HG03521 (cell line): Measurements from ENCODE around the gene L3MBTL1.

Experiments
- ATAC-seq: cut with Tn5 transposase; IDR thresholded peaks from one replicate; pipeline ENCODE4 v1.9.1; 2021; ENCODE audit warnings: mild to moderate bottlenecking, moderate library complexity; ENCODE audit not compliant: unreplicated experiment

The L3MBTL1 gene

DNA sequence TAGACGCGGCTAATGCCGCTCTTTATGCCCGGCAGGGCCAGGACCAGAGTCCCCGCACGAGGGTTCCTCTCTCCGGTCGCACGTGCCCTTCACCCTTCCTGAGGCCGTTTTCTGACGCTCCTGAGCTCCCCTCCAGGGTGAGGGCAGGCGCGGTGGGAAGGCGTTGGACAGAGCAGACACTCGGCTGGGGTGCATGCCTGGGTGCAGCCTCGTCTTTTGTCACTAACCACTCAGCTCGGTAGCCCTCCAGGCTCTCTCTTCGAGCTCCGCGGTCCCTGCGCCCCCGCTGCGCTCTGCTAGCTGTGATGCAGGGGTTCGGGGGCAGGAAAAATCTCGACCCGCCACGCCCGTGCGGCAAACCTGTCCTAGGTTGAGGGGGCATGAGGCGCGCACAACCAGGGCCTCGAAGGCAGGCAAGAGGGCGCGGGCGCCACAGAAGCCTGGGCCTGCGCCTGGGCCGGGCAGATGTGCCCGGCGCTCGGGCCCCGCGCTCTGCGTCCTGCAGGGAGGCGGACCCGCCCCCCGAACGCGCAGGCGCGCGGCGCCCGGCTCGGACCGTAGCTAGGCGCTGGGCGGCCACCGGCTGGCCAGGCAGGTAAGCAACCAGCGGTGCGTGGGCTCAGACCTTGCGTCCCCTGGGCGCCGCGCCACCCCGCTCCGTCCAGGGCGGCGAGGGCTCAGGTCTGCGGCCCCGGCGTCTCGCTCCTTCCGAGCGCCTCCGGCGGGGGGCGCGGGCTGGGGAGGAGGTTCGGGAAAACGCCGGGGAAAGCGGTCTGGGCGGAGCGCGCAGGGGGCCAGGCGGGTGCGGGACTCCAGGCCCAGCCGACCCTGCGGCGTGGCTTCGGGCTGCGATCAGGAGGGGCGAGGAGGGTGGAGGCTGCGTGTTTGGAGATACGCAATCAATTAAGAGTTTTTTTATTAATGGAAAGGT, at the start of gene L3MBTL1:
TSS of gene L3MBTL1 (plus strand) at position 548 of the 931 bp plus-strand sequence. CDS start 5,807 bp downstream, outside the sequence.
- no peak for ATAC-seq

DNA sequence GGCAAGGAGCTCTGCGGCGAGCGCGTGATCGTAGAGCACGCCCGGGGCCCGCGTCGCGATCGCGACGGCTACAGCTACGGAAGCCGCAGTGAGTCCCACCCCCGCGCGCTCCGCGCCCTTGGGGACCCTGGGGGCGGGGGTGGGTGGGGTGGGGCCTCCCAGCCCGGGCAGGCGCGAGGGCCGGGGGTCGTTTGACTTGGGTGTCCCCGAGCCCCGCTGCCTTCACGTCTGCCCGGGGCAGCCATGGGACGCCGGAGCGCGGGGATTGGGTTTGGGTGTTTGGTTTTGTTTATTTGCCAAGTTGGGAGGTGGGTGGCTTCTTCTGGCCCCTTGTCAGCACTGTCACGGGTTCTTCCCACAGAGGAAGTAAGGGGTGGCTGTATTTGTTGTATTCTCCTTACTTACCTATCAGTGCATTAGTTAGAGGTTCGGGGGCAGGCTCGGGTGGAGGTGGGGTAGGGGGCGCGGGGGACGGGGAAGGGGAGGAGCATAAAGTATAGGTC, 49.0 kb upstream of the L3MBTL1 start:
- ATAC-seq, result no peak

DNA sequence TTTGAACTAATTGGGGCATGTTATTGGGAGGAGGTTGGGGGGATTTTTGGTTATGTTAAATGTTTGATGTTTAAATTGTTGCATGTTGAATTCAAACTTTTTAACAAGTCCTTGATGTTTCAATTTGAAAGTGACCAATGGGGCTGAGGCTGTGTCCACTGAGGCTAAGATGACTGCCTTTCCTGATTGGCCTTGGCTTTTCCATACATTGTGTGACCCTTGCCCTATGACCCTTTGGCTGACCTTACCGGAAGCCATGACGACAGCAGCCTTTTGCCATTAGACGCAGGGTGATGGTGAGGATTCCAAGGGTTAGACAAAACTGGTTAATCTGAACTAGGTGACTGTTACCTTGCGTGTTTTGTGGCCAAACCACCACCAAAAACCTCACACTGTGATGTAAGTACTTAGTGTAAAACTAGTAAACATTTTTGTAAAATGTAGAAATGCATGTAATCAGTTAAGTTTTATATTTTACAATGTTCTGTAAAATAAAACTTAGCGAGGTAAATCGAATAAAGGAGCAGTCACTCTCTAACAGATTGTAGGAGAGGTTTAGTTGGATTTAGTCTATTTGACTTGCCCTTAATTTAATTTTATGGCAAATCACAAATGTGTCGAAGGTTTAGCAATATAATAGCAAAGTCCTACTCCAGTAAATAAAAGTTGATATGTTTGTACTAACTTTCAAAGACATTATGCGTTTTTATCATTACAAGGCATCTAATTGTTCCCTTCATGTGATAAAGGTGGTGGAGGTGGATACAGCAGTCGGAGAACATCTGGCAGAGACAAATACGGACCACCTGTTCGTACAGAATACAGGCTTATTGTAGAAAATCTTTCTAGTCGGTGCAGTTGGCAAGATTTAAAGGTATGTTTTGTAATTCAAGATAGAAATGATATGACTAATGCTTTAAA, 48.2 kb upstream of the L3MBTL1 start:
- no peak for ATAC-seq

DNA sequence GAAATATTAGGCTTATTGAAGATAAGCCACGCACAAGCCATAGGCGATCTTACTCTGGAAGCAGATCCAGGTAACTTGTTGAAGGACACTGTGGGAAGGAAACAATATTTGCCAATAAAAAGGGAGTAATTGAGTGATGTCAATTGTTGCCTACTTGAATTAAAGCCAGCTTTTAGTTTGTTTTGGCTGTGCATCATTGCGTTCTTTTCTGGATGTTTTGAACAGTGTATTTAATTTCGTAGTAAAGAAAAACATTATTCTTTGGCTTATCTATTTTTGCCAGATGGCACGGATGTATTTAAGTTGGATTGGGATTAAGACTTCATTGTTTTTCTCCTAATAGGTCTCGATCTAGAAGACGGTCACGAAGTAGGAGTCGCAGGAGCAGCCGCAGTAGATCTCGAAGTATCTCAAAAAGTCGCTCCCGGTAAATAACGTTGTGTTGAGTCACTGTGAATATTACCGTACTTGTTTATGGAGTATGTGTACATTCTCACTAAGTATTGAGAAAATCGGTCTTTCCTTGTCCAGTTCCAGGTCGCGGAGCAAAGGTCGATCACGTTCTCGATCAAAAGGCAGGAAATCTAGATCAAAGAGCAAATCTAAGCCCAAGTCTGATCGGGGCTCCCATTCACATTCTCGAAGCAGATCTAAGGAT, 47.2 kb upstream of the L3MBTL1 start:
- ATAC-seq, result no peak

DNA sequence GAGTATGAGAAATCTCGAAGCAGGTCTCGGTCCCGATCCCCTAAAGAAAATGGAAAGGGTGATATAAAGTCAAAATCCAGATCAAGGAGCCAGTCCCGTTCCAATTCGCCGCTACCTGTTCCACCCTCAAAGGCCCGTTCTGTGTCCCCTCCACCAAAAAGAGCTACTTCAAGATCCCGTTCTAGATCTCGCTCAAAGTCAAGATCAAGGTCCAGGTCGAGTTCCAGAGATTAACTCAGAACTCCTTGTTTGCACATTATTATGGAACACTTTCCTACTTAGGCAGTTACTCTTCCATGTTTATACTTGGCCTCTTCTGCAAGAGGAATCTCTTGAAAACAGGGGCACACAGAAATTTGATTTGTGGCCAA, 46.7 kb upstream of the L3MBTL1 start:
- no peak for ATAC-seq

DNA sequence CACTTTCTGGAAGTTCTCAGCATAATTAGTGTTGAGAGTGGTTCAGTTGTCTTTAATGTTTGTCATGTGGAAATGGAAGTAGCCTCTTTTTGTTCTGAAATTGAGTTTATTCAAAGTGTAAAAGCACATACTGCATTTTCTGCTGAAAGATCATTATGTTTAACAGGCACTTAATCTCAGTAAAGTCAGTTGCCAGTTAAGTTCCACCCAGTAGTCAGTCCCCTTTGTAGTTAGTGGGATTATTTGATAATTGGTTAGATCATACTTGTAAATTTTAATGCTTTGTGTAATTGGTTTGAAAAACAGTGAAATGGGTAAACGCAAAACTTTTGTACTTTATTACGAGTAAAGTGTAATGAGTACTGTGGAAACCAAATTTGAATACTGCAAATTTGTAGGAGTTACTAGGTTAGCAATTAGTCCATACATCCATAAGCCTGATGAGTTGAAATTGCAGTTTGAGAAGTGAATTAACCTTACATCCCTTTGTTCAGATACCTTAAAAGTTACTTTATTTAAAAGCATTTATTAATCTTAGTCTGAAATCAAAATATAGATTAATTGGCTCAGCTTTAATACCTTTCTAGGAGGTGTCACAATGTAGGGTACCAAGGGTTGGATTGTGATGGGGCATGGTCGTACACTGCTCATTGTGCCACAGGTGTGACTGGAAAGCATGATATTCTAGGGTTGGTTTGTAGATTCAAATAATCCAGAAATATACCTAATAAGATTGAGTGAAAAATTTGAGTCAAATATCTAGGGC, 45.4 kb upstream of the L3MBTL1 start:
- no peak for ATAC-seq

DNA sequence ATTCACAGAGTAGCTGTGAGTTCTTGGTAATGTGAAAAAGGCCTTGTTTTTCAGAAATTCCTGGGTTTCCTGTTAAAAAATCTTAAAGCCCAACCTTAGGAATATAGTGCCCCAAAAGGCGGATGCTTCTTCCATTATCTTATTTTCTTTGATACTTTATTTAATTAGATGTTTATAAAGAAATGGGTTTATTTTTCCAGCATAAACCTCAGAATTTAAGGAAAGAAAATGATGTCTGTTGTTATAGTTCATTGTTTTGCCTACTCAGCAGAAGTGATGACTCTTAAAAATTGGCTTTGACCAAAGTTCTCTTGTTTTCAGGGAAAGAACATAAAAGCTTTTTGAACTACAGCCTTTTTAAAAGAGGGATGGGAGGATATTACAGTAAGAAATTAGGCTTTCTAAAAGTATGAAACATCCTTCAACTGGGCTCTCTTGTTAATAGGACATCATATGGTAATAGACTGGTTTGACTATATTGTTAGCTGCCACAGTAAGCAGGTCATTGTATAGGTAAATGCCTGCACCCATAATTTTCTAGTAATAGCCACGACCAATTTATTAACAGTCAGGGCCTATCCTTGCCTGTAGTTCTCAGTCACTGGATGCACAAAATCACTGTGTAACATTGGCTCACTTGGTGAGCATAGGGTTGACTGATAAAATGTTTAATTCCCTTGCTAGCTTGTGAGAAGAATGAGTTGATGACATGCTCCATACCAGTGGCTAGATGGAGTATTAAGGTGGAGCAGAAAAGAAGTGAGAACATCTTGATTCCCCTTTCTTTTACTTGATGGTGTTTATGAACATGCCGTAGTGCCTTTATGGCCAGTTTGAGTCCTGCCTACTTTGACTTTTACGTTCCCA, 44.6 kb upstream of the L3MBTL1 start:
- no peak for ATAC-seq

DNA sequence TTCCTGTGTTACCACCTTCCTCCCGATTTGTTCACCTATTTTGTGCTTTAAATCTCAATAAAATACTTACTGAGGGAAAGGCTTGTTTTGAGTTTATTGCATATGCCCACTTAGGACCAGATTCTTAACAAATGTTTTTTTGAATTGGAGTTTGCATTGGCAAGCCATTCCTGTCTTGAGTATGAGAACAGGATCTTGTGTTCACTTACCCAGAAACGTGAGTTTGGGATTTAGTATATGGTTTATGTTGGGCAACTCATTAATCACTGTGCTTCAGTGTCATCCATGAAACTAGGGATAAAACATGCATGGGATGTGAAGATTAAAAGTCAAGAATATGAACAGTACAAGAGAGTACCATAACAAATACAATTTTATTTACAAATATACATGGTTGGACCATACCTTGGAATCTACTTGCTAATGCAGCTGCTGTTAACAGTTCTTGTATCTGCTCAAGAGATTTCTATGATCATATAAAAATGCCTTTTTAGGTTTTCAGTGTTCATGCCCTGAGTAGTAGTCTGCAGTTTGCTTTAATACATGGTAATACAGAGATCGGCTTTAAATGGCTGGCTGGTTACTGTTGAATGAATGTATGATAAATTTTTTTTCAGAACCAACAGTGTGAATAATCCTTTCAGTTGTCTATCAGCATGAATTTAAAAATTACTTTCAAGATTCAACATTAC, 43.8 kb upstream of the L3MBTL1 start:
- ATAC-seq, result no peak

DNA sequence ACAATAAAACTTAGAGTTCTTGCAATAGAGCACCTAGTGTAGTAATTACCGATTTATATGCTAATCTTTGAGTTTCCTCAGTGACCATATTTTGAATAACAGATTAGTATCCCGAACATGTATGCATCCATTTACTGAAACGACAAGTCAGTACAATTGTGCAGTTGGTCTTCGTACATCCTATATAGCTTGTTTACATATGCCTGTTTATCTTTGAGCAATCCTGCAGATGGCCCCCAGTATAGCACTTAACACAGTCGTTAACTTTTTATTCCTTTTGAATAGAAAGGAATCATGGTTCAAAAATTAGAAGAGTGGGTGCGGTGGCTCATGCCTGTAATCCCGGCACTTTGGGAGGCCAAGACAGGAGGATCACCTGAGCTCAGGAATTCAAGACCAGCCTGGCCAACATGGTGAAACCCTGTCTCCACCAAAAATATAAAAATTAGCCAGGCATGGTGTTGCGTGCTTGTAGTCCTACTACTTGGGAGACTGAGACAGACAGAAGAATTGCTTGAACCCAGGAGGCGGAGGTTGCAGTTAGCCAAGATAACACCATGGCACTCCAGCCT, 43.2 kb upstream of the L3MBTL1 start:
- no peak for ATAC-seq

DNA sequence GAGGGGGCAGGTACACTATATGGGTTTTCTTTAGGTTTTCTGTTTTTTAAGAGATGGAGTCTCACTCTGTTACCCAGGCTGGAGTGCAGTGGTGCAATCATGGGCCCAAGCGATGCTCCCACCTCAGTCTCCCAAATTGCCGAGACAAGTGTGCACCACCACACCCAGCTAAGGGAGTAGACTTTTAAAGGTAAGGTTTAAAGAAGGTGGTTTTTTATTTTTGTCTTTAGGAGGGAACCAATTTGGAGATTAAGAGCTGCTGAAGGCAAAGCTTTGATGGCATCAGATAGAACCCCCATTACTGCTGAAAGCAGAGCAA, 41.9 kb upstream of the L3MBTL1 start:
- no peak for ATAC-seq

DNA sequence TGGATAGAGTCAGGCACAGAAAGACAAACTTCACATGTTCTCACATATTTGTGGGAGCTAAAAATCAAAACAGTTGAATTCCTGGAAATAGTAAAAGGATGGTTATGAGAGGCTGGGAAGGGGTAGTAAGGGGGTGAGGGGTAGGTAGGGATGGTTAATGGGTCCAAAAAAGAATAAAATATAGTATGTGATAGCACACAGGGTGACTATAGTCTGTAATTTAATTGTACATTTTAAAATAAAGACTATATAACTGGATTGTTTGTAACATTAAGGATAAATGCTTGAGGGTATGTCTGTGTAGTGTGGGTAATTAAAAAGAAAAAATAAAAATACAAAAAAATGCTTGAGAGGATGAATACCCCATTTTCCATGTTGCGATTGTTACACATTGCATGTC, 39.9 kb upstream of the L3MBTL1 start:
- ATAC-seq, result no peak

DNA sequence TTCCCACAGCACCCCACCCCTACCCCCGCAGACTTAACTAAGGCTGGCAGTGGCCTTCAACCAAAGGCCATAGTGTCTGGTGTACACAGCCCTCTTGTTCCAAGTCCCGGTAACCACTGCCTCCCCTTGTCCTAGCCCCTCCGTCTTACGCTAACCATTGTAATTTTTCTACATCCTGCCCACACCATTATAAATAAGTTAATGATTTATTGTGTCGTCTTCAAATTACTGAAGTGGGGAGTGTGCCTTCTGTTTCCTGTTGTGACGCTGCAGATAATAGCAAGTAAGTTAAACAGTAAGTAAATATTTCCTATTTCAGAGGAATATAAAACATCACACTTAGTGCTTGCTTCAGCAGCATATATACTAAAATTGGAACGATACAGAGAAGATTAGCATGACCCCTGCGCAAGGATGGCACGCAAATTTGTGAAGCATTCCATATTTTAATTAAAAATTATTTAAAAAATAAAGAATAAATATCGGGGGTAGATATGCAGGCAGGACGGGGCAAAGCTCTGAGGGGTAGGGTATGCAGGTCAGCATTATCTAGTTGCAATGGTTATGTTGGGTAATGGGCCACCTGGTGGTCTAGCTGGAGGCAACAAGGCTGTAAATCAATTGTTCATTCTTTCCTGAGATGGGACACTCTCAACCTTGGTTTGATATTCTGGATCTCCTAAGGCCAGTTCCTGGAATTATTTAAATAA, 34.7 kb upstream of the L3MBTL1 start:
- ATAC-seq, result no peak

DNA sequence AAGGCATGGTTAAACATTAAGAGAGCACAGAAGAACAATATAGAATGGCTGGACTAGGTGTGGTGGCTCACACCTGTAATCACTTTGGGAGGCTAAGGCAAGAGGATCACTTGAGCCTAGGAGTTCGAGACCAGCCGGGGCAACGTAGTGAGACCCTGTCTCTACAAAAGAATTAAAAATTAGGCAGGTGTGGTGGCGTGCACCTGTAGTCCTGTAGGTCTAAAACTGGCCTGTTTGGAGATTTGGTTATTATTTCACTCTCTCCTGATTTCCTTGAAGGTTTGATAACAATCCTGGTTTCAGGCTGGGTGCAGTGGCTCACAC, 34.2 kb upstream of the L3MBTL1 start:
- ATAC-seq, result no peak

DNA sequence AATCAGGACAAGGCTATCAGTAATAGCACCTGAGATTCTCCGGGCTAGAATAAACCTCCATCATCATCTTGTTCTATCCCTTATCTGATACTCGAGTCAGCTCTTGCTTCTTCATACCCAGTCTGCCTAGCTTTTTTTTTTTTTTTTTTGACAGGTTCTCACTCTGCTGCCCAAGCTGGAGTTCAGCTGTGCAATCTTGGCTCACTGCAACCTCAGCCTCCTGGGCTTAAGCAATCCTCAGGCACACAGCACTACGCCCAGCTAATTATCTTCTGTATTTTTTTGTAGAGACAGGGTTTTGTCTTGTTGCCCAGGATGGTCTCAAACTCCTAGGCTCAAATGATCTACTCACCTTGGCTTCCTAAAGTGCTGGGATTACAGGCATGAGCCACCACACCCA, 30.3 kb upstream of the L3MBTL1 start:
- ATAC-seq, result no peak

DNA sequence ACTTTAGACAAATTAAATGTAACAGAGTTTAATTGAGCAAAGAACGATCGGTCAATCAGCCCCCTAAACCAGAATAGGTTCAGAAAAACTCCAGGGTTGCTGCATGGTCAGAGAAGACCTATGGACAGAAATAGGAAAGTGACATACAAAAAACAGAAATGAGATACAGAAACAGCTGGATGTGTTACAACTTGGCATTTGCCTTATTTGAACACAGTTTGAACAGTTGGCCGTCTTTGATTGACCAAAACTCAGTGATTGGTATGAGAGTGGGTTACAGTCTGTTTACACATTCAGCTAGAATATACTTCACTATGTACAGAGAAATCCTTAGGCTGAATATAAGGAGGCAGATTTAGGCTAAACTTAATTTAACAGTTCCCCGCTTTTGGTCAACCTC, 29.9 kb upstream of the L3MBTL1 start:
- no peak for ATAC-seq

DNA sequence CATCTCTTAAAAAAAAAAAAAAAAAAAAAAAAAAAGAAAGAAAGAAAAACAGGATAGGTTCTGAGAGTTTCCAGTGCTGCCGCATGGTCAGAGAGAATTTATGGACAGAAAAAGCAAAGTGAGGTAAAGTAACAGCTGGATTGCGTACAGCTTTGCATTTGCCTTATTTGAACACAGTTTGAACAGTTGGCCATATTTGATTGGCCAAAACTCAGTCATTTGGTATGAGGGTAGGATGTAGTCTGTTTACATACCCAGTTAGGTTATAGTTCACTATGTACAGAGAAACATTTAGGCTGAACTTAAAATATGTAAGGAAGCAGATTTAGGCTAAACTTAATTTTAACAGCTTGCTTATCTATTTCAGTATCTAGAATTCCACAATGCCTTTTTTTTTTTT, 17.5 kb upstream of the L3MBTL1 start:
- no peak for ATAC-seq

DNA sequence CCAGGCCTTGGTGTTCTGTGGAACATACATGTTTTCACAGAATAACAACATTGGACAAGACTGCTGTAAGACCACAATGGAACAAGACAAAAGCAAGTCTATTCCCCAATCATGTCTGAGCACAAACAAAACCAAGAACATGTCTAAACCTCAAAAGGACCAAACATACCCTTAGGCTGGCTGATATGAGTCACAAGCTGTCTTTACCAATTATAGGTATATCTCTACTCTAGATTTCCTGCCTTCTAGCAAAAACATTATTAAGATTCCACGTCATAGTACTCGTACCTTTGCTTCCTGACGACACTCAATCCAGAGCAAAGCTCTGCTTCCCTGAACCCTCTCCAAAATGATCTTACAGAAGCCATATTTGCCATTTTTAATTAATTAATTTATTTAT, 15.4 kb upstream of the L3MBTL1 start:
- peak; percentile 78 for ATAC-seq

DNA sequence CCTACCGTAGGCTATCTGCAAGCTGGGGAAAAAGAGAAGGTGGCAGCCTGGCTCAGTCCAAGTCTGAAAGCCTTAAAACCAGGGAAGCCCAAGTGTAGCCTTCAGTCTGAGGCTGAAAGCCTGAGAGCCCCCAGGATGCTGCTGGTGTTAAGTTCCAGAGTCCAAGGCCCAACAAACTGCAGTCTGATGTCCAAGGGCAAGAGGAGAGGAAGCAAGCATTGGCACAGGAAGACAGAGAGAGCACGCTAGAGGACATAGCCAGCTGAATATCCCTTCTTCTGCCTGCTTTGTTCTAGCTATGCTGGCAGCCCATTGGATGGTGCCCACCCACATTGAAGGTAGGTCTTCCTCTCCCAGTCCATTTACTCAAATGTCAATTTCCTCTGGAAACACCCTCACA, 12.1 kb upstream of the L3MBTL1 start:
- no peak for ATAC-seq
